Neural progenitor cell (in vitro differentiated cells): ENCODE measurements around the gene ACSM6. TPM values are rescaled to one million over a fixed set of nuclear protein-coding genes. Genes with fewer than 3 reads are reported as not detected.
A peak's percentile ranks its signal among the peaks of the same experiment; 100 is the strongest.

ENCODE experiments used
- DNase-seq: peaks from one replicate; pipeline ENCODE4 v3.0.0-alpha.2; 2016; ENCODE audit warnings: low spot score
- H2AFZ ChIP-seq: fragments of 200-600 bp; sonication (generic); replicated peaks from 2 replicates; pipeline ENCODE4 v1.6.1; 2016; ENCODE audit warnings: antibody characterized with exemption
- H3F3A ChIP-seq: fragments of 200-600 bp; sonication (generic); 2 replicates; pipeline ENCODE4 v1.6.1; 2016; ENCODE audit warnings: antibody characterized with exemption, low read depth
- H3K27ac ChIP-seq: fragments of 200-600 bp; sonication (generic); 2 replicates; pipeline ENCODE4 v1.5.1; 2016; ENCODE audit warnings: mild to moderate bottlenecking
- H3K27me3 ChIP-seq: fragments of 200-600 bp; sonication (generic); 2 replicates; pipeline ENCODE4 v1.6.1; 2016; ENCODE audit warnings: mild to moderate bottlenecking, moderate library complexity
- H3K36me3 ChIP-seq: fragments of 200-600 bp; sonication (generic); 2 replicates; pipeline ENCODE4 v1.5.1; 2016
- H3K4me1 ChIP-seq: fragments of 200-600 bp; sonication (generic); 2 replicates; pipeline ENCODE4 v1.6.1; 2016; ENCODE audit warnings: mixed run types
- H3K4me2 ChIP-seq: fragments of 200-600 bp; sonication (generic); 2 replicates; pipeline ENCODE4 v1.6.1; 2016
- H3K4me3 ChIP-seq: fragments of 200-600 bp; sonication (generic); 2 replicates; pipeline ENCODE4 v1.5.1; 2016
- H3K79me2 ChIP-seq: fragments of 200-600 bp; sonication (generic); 2 replicates; pipeline ENCODE4 v1.6.1; 2016; ENCODE audit warnings: low read depth
- H3K9ac ChIP-seq: fragments of 200-600 bp; sonication (generic); 2 replicates; pipeline ENCODE4 v1.6.1; 2016
- H3K9me3 ChIP-seq: fragments of 200-600 bp; sonication (generic); 2 replicates; pipeline ENCODE4 v1.5.1; 2016; ENCODE audit warnings: low read depth
- H4K20me1 ChIP-seq: fragments of 200-600 bp; sonication (generic); 2 replicates; pipeline ENCODE4 v1.6.1; 2016; ENCODE audit warnings: low read depth
- H3K27ac Mint-ChIP-seq: 3 replicates; pipeline ENCODE4 v1.8.0; 2021; ENCODE audit warnings: mixed read lengths
- H3K27me3 Mint-ChIP-seq: 2 replicates; pipeline ENCODE4 v1.8.0; 2022; ENCODE audit warnings: low read depth, mild to moderate bottlenecking, inconsistent platforms, moderate library complexity, mixed read lengths; ENCODE audit not compliant: insufficient read depth
- H3K36me3 Mint-ChIP-seq: 3 replicates; pipeline ENCODE4 v1.8.0; 2021; ENCODE audit warnings: mixed read lengths
- H3K4me1 Mint-ChIP-seq: 3 replicates; pipeline ENCODE4 v1.8.0; 2021; ENCODE audit warnings: mixed read lengths
- H3K4me3 Mint-ChIP-seq: 3 replicates; pipeline ENCODE4 v1.8.0; 2021; ENCODE audit warnings: mild to moderate bottlenecking, moderate library complexity, mixed read lengths
- H3K9me3 Mint-ChIP-seq: 3 replicates; pipeline ENCODE4 v1.8.0; 2020; ENCODE audit warnings: mixed read lengths
- CTCF ChIP-seq: fragments of 200-600 bp; sonication (generic); IDR thresholded peaks from 2 replicates; pipeline ENCODE4 v1.5.1; 2017; ENCODE audit warnings: antibody characterized with exemption, mild to moderate bottlenecking
- EZH2 ChIP-seq: fragments of 200-600 bp; sonication (generic); IDR thresholded peaks from 2 replicates; pipeline ENCODE4 v1.6.1; 2017; ENCODE audit warnings: antibody characterized with exemption, mild to moderate bottlenecking, moderate library complexity
- EZH2phosphoT487 ChIP-seq: fragments of 200-600 bp; sonication (generic); IDR thresholded peaks from 2 replicates; pipeline ENCODE4 v1.6.1; 2017; ENCODE audit warnings: antibody characterized with exemption
- total RNA-seq: library from RNA; depleted of rRNA; stranded (reverse); fragments of >200 nt; gene quantifications from 2 replicates; pipeline ENCODE4 v1.2.3, GENCODE V29; 2015; ENCODE audit warnings: low replicate concordance

ACSM6 gene
- total RNA-seq, 1 donor from 2014 or later: not detected

GRCh38 chr10:95247881-95248583 is 54.0 kb downstream of the ACSM6 start:
- Histone ChIP-seq H3K4me3 (no peak overlapping the region), H3K9me3 (no peaks in the 10 kb centered on the region), H3K9ac (no peak overlapping the region), H3F3A (no peaks in the 10 kb centered on the region), H2AFZ (no peak overlapping the region), H3K36me3 (no peaks in the 10 kb centered on the region), H3K4me2 (no peak overlapping the region), H3K27ac (no peak overlapping the region), H3K79me2 (no peaks in the 10 kb centered on the region), H3K4me1 (no peaks in the 10 kb centered on the region), H3K27me3 (no peaks in the 10 kb centered on the region), H4K20me1 (no peaks in the 10 kb centered on the region)
- H3K4me3 Mint-ChIP-seq: no peak overlapping the region
- H3K27me3 Mint-ChIP-seq: peaks cover 6% of the 10 kb centered on the region
- no peak for DNase-seq
- peak overlapping the region; percentile 61 for H3K27ac Mint-ChIP-seq
- H3K4me1 Mint-ChIP-seq: no peaks in the 10 kb centered on the region
- no peaks in the 10 kb centered on the region for H3K9me3 Mint-ChIP-seq
- no peaks in the 10 kb centered on the region for H3K36me3 Mint-ChIP-seq
- TF ChIP-seq CTCF: no peak
- TF ChIP-seq EZH2phosphoT487: no peak
- no peak for TF ChIP-seq EZH2

- peaks cover 2% of the 10 kb centered on the region for H3K27me3 Mint-ChIP-seq
- Histone ChIP-seq H2AFZ (no peak overlapping the region), H3K4me1 (no peaks in the 10 kb centered on the region), H3K9me3 (no peaks in the 10 kb centered on the region), H3K27ac (no peak overlapping the region), H3K27me3 (no peaks in the 10 kb centered on the region), H3K79me2 (no peaks in the 10 kb centered on the region), H3K4me2 (no peak overlapping the region), H3K9ac (no peak overlapping the region), H3K4me3 (no peak overlapping the region), H4K20me1 (no peaks in the 10 kb centered on the region), H3F3A (no peaks in the 10 kb centered on the region), H3K36me3 (no peaks in the 10 kb centered on the region)
- no peak for DNase-seq
- no peaks in the 10 kb centered on the region for H3K36me3 Mint-ChIP-seq
- TF ChIP-seq EZH2 (no peak), CTCF (no peak), EZH2phosphoT487 (no peak)
- no peak overlapping the region for H3K27ac Mint-ChIP-seq
- no peaks in the 10 kb centered on the region for H3K9me3 Mint-ChIP-seq
- H3K4me3 Mint-ChIP-seq: no peak overlapping the region
- no peaks in the 10 kb centered on the region for H3K4me1 Mint-ChIP-seq
Measured at GRCh38 chr10:95248989-95249388, 55.0 kb downstream of the ACSM6 start.

DNA sequence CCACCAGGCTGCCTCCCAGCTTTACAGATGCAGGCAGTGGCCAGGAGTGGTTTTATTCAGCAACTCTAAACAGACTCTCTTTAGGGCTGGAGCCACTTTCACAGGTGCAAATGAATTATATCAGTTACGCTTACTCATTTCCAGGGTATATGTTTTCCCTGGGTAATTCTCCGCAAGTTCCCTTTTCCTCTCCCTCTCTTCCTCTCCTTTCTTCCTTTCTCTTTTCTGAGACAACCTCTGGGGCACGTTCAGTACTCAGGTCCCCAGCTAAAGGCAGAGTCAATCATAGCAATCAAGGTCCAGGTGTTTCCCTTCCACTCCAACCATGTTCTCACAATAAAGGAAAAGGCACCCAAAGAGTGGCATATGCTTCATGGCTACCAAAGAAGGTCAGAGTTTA is 55.4 kb downstream of the ACSM6 start:
- H3K79me2 ChIP-seq: no peaks in the 10 kb centered on the region
- peaks cover 2% of the 10 kb centered on the region for H3K27me3 Mint-ChIP-seq
- no peaks in the 10 kb centered on the region for H3K4me1 Mint-ChIP-seq

GRCh38 chr10:95250856-95251255 is 56.8 kb downstream of the ACSM6 start:
- H3K27me3 Mint-ChIP-seq: peaks cover 2% of the 10 kb centered on the region
- no peak overlapping the region for H3K27ac ChIP-seq
- no peak overlapping the region for H2AFZ ChIP-seq
- H3K36me3 ChIP-seq: no peaks in the 10 kb centered on the region
- DNase-seq: no peak
- no peaks in the 10 kb centered on the region for H3K4me1 Mint-ChIP-seq
- H3K9ac ChIP-seq: no peak overlapping the region
- H3K9me3 Mint-ChIP-seq: peaks cover 4% of the 10 kb centered on the region
- H3K4me3 Mint-ChIP-seq: no peak overlapping the region
- no peaks in the 10 kb centered on the region for H3K27me3 ChIP-seq
- no peaks in the 10 kb centered on the region for H3K9me3 ChIP-seq
- H3F3A ChIP-seq: no peaks in the 10 kb centered on the region
- TF ChIP-seq EZH2: no peak
- no peak for TF ChIP-seq CTCF
- no peak for TF ChIP-seq EZH2phosphoT487
- no peaks in the 10 kb centered on the region for H4K20me1 ChIP-seq
- peaks cover 1% of the 10 kb centered on the region for H3K36me3 Mint-ChIP-seq
- H3K79me2 ChIP-seq: no peaks in the 10 kb centered on the region
- no peaks in the 10 kb centered on the region for H3K4me1 ChIP-seq
- H3K4me3 ChIP-seq: no peak overlapping the region
- no peak overlapping the region for H3K4me2 ChIP-seq
- H3K27ac Mint-ChIP-seq: no peak overlapping the region

More for the DNA sequence above, 55.4 kb downstream of the ACSM6 start:
- no peaks in the 10 kb centered on the region for H3F3A ChIP-seq
- no peak overlapping the region for H2AFZ ChIP-seq
- no peaks in the 10 kb centered on the region for H3K36me3 ChIP-seq
- H3K4me1 ChIP-seq: no peaks in the 10 kb centered on the region
- no peak for DNase-seq
- H3K4me2 ChIP-seq: no peak overlapping the region
- no peak overlapping the region for H3K27ac Mint-ChIP-seq
- no peaks in the 10 kb centered on the region for H3K9me3 ChIP-seq
- H3K27me3 ChIP-seq: no peaks in the 10 kb centered on the region
- no peak overlapping the region for H3K4me3 Mint-ChIP-seq
- TF ChIP-seq EZH2phosphoT487: no peak
- no peaks in the 10 kb centered on the region for H3K9me3 Mint-ChIP-seq
- H4K20me1 ChIP-seq: no peaks in the 10 kb centered on the region
- H3K4me3 ChIP-seq: no peak overlapping the region
- H3K27ac ChIP-seq: no peak overlapping the region
- H3K36me3 Mint-ChIP-seq: no peaks in the 10 kb centered on the region
- no peak overlapping the region for H3K9ac ChIP-seq
